MM.1S (cell line): Measurements from ENCODE around the gene FCRL5.

ENCODE experiments used
- EZH2phosphoT487 ChIP-seq: fragments of 300-600 bp; sonication (generic); IDR thresholded peaks from 2 replicates; pipeline ENCODE4 v1.6.1; 2018; ENCODE audit warnings: antibody characterized with exemption, low read length
- TF ChIP-seq, protein P1 (sequence below): fragments of 300-600 bp; sonication (generic); IDR thresholded peaks from 2 replicates; pipeline ENCODE4 v1.5.1; 2016; ENCODE audit warnings: antibody characterized with exemption, low read length, mixed read lengths

DNA sequence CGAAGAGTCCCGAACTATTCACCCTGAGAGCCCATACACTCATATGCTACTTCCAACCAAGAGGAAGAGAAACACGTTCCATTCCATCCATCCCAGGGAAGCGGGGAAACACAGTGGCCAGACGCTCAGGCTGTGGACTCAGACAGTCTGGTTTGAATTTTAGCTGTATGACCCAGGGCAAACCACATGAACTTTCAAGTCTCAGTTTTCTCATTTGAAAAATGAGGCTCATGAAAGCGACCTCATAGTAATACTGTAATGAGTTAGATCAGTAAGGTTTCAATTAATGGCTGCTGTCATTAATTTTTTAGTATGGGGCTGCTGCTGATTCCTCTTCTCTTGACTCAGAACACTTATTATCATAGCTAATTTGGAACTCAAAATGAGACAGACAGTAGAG lies 44.1 kb upstream of the FCRL5 start:
- no peak for TF ChIP-seq EZH2phosphoT487
- TF ChIP-seq, protein P1, sequence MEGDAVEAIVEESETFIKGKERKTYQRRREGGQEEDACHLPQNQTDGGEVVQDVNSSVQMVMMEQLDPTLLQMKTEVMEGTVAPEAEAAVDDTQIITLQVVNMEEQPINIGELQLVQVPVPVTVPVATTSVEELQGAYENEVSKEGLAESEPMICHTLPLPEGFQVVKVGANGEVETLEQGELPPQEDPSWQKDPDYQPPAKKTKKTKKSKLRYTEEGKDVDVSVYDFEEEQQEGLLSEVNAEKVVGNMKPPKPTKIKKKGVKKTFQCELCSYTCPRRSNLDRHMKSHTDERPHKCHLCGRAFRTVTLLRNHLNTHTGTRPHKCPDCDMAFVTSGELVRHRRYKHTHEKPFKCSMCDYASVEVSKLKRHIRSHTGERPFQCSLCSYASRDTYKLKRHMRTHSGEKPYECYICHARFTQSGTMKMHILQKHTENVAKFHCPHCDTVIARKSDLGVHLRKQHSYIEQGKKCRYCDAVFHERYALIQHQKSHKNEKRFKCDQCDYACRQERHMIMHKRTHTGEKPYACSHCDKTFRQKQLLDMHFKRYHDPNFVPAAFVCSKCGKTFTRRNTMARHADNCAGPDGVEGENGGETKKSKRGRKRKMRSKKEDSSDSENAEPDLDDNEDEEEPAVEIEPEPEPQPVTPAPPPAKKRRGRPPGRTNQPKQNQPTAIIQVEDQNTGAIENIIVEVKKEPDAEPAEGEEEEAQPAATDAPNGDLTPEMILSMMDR, result no peak
